GM19468 (cell line): ENCODE data around the gene IL6ST.

Experiments
- ATAC-seq: cut with Tn5 transposase; IDR thresholded peaks from one replicate; pipeline ENCODE4 v1.9.1; 2021; ENCODE audit warnings: mild to moderate bottlenecking, moderate library complexity, moderate number of reproducible peaks; ENCODE audit not compliant: unreplicated experiment; ENCODE audit errors: extremely low read depth

IL6ST gene

DNA sequence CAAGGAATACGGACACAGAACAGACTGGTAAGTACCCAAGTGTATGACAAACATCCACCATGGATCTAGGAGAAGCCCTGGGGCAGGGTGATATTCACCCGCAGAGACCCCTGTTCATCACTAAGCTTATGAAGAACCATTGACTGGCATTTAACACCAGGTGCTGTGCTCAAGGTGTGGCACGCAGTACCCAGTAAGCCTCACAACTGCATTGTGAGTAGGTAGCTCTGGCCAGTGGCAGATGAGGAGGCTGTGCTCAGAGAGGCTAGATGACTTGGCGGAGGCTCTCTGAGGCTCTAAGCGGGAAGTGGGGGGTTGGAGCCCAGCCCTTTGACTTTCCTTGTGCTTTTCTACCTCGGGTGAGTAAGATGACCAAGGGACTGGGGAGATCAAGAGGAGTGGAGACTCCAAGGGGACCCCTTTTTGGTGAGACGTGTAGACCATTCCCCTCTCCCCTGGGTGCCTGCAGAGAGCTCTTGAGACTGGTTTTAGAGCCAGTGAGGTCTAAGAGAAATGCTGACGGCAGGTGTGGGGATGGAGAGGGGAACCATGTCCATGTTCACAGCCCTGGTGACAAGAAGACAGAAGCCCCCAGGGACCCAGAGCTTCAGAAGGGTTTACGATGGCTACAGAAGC is 70.8 kb downstream of the IL6ST start:
- ATAC-seq: no peak

DNA sequence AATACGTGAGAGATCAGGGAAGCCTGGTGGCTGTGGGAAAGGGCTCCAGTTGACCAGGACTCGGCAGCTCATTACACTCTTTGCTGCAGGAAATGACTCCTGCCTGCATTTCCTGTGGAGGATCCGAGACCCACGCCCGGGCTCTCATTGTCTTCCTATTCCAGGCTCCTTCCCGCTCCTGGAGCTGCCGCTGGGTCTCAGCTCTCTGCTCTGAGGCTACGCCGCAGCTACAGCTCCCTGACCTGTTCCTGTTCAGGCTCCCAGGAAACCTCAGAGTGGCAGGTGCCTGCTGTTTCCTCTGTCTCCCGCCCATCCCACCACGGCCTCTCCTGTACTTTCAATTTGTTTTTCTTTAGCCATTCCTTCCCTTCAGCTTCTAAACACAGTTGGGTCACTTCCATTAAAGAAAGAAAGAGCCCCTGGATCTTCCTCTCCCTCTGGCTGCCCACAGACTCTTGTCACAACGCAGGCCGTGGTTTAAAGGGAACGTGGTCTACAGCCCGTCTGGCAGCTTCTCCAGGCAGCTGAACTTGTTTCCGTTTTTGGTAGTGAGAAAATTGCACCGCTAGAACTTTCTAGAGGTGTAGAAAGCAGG is 71.5 kb downstream of the IL6ST start:
- no peak for ATAC-seq

DNA sequence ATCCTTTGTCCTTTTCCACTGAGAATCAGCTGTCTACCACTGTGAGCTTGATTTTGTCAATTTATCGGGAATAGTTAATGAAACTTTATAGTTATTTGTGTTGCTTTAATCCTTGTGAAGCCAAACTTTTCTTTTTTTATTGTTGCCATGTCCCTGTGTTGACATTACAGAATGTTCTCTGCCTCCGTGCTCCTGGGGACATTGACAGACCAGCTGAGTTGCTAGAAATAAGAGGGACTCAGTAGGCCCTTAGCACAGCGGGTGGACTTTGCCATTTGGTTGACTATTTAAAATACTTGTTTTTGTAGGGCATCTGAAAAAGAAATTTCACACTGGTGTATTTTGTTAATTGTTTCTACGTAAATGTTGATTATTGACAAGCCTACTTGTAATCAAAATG is 73.1 kb downstream of the IL6ST start:
- ATAC-seq: no peak

DNA sequence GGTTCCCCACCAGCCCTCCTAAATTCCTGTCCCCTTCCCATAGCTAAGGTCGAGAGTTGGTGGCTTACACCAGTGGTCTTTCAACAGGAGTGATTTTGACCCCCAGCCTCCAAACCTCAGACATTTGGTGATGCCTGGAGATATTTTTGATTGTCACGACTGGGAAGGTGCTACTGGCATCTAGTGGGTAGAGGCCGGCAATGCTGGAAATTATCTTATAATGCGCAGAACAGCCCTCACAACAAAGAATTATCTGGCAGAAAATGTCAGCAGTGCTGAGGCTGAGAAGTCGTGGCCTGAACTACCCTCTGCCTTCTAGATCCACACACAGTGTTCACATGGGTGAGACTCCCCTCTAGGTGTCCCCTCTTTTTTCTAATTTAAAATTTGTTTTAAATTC is 74.0 kb downstream of the IL6ST start:
- ATAC-seq: no peak

DNA sequence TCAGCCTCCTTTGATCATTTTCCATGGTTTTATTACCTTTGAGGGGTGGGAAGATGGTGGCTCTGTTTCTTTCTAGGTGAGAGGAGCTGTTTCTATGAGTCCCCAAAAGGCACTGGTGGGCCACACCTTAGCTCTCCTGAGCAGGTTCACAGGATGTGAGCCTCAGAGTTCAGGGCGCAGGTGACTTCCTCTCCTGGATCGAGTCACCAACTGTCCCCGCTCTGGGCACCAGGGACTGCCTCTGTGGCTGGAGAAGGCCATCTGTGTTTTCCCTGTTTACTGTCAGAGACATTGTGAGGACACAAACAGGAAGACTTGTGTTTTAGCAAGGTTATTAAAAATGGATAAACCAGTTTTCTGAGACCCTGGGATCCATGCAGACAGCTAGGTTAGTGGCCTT is 75.1 kb downstream of the IL6ST start:
- no peak for ATAC-seq

DNA sequence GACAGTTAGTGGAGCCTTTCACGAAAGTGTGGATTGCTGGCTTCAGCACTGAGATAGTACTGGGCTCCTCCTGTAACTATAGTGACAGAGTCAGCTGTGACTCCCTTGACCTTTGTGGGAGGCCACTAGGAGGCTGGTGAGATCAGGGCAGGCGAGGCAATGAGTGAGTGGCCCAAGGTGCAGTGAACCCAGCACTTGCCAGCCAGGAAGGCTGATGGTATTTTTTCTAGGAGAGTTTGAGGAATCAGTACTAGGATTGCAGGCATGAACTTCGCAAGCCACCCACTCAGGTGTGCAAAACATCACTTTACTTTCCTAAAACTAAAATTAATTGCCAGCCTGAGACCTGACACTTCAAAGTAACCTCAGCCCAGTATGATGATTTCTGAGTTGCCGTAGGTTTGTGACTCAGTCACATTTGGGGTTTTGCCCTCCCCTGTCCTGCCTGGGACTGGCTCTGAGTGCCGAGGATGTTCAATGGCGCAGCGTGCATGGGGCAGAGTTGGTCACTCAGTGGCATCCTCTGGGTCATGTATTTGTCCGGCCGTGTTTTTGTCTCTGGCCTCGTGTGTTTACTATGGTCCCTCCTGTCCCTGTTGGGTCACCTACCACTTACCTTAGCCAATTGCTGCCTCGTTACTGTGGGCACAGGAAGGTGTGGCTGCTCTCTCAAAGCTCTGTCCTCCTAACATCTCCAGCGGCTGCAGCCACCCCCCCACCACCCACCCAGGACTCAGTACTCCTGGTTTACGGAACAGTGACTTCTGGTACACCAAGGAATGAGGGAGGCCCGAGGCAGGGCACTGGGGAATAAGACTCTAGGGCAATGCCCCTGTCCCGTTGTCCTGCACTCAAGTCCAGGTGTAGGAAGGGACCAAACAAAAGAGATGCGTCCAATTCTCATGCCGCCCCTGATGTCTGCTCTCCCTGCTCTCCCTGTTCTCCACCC is 76.4 kb downstream of the IL6ST start:
- ATAC-seq: no peak

DNA sequence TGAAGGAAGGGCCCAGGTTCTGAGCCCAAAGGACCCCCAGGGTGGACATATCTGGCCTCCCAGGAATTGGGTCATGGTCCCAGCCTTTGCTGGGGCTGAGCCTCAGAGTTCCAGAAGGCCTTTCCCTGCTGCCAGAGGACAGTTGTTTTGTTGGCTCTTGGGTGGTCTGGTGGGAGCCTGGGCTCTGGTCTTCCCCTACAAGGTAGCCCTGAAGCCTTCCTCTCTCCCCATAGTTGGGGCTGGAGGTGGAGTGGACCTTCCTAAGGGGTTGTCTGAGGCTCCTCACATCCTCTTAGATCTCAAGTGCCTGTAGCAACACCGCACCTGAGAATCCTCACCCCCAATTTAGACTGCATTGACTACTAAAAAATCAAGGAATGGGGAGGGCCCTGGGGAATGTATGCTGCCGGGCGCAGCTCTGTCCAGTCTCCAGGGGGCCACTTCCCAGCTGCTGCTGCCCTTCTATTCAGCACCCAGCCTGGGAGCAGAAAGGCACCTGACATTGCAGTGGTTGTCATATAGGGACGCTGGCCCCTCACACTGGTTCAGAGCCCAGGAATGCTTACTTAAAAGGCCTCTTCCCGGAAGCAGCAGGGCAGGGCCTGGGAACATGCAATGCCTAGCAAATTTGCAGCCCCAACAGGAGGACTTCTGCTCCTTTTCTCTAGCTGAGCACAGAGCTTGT is 77.2 kb downstream of the IL6ST start:
- ATAC-seq: no peak

DNA sequence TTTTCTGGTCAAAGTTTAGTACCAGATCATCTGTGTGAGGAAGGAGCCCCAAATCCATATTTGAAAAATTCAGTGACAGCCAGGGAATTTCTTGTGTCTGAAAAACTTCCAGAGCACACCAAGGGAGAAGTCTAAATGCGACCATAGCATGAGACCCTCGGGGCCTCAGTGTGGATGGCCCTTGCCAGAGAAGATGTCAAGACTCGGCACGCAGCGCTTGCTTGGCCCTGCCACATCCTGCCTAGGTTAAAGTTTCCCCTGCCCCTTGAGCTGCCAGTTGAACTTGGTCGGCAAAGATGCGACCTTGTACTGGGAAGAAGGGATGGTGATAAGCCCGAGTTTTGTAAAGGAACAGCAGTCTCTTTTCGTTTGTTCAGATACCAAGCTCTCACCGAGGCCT is 77.8 kb downstream of the IL6ST start:
- no peak for ATAC-seq

DNA sequence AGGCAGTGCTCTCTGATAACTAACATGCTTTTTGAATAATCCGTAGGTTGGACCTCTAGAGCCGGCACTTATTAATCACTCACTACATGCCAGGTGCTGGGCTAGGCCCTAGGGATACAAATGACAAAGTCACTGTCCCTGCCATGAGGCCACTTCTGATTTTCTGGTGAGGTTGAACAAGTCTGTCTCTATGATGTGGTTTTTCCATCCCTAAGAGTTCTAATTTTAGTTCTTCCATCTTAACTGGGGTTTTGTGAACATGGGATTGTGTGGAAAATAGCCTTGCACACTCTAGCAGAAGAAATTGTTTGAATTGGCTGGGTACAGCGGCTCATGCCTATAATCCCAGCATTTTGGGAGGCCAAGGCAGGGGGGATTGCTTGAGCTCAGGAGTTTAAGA is 79.0 kb downstream of the IL6ST start:
- ATAC-seq: no peak

DNA sequence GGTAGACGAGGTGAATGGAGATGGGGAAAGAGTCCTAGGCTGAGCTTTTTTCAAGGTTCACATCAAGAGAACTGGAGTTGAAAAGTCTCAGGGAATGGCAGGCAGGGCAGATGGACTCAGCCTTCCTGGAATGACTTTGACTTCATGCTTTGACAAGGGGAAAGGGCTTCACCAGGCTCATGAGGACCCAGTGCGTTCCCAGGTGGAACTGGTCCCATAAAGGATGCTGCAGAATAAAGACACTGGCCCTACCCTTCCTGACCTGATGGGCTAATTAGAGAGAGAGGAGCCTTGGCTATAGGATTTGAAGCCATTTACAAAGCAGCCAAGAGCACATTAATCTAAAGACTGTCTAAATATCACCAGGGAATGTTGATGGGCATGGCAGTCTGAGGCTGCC is 79.8 kb downstream of the IL6ST start:
- no peak for ATAC-seq

DNA sequence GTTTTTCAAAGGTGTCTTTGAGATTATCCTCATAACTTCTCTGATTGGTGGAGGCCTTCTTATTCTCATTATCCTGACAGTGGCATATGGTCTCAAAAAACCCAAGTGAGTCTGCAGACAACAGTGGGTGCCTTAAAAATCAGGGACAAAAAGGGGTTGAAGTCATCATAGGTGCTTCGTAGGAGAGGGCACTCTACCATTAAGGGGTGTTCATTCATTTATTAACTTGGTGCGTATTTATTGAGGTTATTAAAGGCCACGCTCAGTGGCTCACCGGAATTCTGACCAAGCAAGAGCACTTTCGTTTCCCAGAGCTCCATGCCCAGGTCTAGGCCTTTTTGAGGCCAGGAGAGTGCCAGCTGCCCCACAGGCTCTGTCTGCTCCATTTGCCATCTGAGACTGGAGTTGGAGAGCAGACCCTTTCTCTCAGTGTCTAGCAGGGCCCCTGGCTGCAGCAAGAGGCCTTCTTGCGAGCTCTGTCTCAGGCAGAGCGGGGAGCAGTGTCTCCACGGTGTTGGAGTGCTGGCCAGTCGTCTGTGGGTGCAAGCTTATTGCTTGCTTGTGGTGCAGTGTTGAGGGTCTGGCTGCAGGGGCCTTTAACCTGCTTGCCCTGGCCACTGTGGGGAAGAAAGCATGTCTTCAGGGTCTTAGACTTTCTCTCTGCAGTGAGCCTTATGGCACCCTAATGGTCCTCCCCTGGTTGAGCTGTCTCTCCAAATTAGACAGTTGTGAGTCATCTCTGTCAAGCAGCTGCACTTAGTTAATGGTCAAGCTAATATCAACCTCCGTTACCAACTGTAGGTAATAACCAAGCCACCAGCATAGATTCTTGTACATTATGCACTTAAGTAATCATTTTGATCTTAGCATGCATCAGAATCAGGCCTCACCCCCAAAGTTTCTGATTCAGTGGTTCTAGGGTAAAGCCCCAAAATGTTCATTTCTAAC is 81.0 kb downstream of the IL6ST start:
- peak; percentile 94 for ATAC-seq

DNA sequence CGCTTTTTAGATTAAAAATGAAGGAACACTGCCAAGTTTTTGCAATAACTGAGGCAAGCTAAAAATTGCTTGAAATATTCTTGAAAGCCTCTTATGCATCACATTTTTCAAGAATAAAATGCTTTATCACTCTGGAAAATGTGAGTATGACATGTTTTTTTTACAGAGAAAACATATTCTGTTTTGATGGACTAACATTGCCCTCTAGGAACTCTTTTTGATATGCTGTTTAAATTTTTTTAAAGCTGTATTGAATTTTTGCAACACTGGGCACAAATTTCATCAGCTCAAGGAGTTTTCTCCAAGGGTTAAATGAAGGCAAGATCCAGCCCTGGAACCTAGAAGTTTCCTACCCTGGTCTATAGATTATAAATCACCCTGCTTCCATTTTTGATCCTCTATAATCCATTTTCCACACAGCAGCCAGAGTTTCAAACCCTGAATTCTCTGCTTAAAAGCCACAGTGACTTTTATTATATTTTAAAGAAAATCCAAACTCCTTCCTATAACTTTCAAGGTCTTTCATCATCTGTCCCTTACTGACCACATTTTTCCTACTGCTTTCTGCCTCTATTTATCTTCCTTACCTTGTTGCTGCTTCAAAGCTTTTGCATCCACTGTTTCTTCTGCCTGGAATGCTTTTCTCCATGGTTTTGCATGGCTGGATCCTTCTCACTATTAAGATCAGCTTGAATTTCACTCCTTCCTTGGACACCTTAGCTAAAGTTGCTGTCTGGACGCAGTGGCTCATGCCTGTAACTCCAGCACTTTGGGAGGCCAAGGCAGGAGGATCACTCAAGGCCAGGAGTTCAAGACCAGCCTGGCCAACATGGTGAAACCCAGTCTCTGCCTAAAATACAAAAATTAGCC is 82.7 kb downstream of the IL6ST start:
- ATAC-seq: no peak

DNA sequence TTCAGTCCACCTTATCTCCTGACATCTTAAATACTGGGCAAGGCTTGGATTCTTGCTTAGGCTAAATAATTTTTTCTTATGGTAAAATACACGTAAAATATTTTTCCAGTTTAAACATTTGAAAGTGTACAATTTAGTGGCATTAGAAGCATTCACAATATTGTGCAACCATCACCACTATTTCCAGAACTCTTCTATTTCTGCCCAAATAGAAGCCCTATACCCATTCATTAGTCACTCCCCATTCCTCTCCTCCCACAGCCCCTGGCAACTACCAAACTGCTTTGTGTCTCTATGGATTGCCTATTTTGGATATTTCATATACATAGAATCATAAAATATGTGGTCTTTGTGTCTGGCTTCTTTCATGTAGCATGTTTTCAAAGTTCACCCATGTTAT is 86.0 kb downstream of the IL6ST start:
- ATAC-seq: no peak

DNA sequence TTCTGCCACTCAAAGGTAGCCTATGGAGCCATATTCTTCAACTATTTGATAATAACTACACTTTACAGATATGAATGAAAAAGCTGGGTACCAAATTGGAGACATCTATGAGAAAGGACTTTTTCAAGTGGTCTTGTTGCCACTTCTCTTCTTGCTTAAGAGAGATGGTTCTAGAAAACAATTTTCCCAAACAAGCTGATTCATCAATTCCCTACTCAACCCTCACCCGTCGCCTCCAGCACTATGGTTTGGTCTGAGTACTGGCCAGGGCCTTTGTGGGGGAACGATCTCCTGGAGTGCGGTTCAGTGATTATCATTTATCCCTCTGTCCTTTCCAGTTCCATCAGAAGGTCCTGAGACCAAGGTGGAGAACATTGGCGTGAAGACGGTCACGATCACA is 86.8 kb downstream of the IL6ST start:
- no peak for ATAC-seq

DNA sequence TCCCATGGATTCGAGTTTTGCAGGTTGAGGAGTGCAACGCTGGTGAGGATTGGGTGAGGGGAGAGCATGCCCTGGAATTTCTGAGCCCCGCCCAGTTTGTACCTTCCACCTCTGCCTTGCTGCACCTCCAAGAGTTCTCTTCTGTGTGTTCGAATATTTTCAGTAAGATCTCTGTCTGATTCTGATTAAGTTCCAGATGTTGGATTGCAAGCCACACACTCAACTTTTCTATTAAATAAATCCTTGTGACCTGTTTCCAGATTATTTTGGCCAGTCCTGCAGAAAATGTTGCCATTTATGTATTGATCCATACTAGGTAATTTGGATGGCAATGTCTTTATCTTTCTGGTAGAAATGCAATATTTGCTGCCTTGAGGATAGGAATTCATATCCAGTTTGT is 89.5 kb downstream of the IL6ST start:
- ATAC-seq: no peak

DNA sequence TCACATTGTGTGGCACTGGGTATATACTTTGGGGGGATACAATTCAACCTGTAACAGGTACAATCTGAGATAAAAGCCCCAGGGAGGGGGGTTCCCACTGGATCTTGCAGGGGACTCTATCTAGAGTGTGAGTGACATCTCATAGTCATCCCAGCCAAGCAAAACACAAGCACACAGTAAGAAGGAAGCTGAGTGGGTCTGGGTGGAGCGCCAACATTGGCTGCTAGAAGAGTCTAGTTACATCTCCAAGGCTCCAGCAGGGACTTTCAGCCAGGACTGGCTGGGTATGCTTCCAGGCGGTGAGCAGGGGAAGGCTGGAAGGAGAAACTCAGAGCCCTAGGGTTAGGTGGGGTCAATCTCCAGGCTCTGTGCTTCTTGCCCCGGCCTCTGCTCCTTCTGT is 90.6 kb downstream of the IL6ST start:
- no peak for ATAC-seq

DNA sequence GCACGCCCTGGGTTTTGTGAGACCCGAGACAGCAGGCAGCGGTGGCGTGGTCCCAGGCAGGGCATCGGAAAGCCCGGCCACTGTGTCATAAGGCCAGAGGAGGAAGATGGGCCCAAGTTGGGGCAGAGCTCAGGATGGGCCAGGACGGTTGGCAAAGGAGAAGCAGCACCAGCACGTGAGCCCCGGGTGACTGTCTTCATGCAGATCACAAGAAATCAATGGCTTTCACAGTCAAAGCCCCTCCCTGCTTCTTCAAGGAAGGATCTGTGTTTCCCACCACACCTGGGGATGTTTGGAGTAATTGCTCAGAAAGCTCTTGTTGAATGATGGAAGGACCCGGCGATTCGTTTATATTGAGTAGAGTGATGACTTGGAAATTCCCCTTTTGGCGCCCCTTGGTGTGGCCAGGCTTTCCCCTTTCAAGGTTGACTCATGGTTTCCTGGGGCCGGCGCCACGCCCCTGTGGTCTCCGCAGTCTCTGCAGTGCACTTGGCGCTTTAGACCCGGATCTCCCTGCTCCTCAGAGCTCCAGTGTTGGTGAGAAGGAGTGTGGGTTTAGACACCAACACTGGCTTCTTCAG is 91.6 kb downstream of the IL6ST start:
- ATAC-seq: peak; percentile 78

DNA sequence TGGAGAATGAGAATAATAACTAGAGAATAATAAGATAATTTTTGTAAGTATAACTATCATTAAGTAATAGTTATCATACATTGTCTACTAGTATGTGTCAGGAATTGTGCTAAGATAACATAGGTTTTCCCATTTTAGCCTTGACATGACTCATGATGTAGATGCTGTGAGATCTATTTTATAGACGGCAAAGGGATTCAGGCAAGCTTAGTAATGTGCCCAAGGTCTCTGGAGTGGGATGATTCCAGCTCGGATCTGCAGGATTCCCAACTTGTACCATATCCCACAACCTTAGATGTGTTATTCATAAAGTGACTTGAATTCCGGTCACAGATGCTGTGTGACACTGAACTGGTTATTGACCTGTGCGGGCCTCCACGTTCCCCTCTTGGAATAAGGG is 92.1 kb downstream of the IL6ST start:
- ATAC-seq: no peak
